ENCODE data around the gene SOAT1.

Gene SOAT1

GRCh38 chr1:179326746-179327145, 33.1 kb downstream of the SOAT1 start:
- ATAC-seq = no peak
- TF ChIP-seq, protein P1, sequence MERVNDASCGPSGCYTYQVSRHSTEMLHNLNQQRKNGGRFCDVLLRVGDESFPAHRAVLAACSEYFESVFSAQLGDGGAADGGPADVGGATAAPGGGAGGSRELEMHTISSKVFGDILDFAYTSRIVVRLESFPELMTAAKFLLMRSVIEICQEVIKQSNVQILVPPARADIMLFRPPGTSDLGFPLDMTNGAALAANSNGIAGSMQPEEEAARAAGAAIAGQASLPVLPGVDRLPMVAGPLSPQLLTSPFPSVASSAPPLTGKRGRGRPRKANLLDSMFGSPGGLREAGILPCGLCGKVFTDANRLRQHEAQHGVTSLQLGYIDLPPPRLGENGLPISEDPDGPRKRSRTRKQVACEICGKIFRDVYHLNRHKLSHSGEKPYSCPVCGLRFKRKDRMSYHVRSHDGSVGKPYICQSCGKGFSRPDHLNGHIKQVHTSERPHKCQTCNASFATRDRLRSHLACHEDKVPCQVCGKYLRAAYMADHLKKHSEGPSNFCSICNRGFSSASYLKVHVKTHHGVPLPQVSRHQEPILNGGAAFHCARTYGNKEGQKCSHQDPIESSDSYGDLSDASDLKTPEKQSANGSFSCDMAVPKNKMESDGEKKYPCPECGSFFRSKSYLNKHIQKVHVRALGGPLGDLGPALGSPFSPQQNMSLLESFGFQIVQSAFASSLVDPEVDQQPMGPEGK (CRISPR knock-in tag; IDR thresholded peaks at IDR 0.05; ENCODE audit: borderline replicate concordance) = no peak
- TF ChIP-seq ZFP30 (CRISPR knock-in tag; IDR thresholded peaks at IDR 0.05) (no peak), ESRRG (CRISPR knock-in tag; IDR thresholded peaks at IDR 0.05) (no peak), PPARA (CRISPR knock-in tag; IDR thresholded peaks at IDR 0.05; ENCODE audit: borderline replicate concordance) (no peak), SNAI2 (CRISPR knock-in tag; IDR thresholded peaks at IDR 0.05) (no peak), CSDC2 (CRISPR knock-in tag; IDR thresholded peaks at IDR 0.05) (no peak), TCF4 (CRISPR knock-in tag; IDR thresholded peaks at IDR 0.05; ENCODE audit: borderline replicate concordance) (no peak), ISL1 (CRISPR knock-in tag; IDR thresholded peaks at IDR 0.05) (no peak), ZFP3 (CRISPR knock-in tag; IDR thresholded peaks at IDR 0.05) (no peak)
- TF ChIP-seq, protein P2, sequence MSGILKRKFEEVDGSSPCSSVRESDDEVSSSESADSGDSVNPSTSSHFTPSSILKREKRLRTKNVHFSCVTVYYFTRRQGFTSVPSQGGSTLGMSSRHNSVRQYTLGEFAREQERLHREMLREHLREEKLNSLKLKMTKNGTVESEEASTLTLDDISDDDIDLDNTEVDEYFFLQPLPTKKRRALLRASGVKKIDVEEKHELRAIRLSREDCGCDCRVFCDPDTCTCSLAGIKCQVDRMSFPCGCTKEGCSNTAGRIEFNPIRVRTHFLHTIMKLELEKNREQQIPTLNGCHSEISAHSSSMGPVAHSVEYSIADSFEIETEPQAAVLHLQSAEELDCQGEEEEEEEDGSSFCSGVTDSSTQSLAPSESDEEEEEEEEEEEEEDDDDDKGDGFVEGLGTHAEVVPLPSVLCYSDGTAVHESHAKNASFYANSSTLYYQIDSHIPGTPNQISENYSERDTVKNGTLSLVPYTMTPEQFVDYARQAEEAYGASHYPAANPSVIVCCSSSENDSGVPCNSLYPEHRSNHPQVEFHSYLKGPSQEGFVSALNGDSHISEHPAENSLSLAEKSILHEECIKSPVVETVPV (CRISPR knock-in tag; IDR thresholded peaks at IDR 0.05) = no peak
- TF ChIP-seq, protein P3, sequence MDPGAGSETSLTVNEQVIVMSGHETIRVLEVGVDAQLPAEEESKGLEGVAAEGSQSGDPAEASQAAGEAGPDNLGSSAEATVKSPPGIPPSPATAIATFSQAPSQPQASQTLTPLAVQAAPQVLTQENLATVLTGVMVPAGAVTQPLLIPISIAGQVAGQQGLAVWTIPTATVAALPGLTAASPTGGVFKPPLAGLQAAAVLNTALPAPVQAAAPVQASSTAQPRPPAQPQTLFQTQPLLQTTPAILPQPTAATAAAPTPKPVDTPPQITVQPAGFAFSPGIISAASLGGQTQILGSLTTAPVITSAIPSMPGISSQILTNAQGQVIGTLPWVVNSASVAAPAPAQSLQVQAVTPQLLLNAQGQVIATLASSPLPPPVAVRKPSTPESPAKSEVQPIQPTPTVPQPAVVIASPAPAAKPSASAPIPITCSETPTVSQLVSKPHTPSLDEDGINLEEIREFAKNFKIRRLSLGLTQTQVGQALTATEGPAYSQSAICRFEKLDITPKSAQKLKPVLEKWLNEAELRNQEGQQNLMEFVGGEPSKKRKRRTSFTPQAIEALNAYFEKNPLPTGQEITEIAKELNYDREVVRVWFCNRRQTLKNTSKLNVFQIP (CRISPR knock-in tag; IDR thresholded peaks at IDR 0.05; ENCODE audit: borderline replicate concordance, low read depth) = no peak
- TF ChIP-seq, protein P4, sequence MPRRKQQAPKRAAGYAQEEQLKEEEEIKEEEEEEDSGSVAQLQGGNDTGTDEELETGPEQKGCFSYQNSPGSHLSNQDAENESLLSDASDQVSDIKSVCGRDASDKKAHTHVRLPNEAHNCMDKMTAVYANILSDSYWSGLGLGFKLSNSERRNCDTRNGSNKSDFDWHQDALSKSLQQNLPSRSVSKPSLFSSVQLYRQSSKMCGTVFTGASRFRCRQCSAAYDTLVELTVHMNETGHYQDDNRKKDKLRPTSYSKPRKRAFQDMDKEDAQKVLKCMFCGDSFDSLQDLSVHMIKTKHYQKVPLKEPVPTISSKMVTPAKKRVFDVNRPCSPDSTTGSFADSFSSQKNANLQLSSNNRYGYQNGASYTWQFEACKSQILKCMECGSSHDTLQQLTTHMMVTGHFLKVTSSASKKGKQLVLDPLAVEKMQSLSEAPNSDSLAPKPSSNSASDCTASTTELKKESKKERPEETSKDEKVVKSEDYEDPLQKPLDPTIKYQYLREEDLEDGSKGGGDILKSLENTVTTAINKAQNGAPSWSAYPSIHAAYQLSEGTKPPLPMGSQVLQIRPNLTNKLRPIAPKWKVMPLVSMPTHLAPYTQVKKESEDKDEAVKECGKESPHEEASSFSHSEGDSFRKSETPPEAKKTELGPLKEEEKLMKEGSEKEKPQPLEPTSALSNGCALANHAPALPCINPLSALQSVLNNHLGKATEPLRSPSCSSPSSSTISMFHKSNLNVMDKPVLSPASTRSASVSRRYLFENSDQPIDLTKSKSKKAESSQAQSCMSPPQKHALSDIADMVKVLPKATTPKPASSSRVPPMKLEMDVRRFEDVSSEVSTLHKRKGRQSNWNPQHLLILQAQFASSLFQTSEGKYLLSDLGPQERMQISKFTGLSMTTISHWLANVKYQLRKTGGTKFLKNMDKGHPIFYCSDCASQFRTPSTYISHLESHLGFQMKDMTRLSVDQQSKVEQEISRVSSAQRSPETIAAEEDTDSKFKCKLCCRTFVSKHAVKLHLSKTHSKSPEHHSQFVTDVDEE (CRISPR knock-in tag; IDR thresholded peaks at IDR 0.05) = no peak

DNA sequence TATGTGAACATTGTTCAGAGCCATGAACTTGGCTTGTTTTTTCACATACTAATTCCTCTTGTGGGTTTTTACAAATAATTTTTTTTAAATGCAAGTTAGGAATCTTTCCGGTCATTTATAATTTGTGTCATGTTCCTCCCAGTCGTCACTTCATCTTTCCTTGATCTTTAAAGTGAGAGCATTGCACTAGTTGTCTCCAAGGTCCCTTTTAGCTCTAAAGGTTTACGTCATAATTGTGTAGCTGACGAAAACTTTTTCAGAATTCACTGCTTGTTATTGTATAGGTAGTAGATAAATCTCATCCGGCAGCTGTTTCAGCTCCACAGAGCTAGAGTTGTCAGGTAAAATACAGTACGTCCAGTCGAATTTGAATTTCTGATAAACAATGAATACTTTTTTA, 33.6 kb downstream of the SOAT1 start:
- TF ChIP-seq TOX (CRISPR knock-in tag; IDR thresholded peaks at IDR 0.05; ENCODE audit: borderline replicate concordance) = no peak
- TF ChIP-seq, protein P2 (CRISPR knock-in tag; IDR thresholded peaks at IDR 0.05) = no peak
- no peak for ATAC-seq

- ATAC-seq = no peak
- TF ChIP-seq SNAI2 (CRISPR knock-in tag; IDR thresholded peaks at IDR 0.05) (no peak), RARB (CRISPR knock-in tag; IDR thresholded peaks at IDR 0.05) (no peak), ZNF565 (CRISPR knock-in tag; conservative IDR thresholded peaks at IDR 0.05; ENCODE audit: low read depth) (no peak), ARNTL (CRISPR knock-in tag; IDR thresholded peaks at IDR 0.05; ENCODE audit: borderline replicate concordance, low read depth) (no peak), GLIS3 (CRISPR knock-in tag; IDR thresholded peaks at IDR 0.05) (no peak)
- TF ChIP-seq, protein P4 (CRISPR knock-in tag; IDR thresholded peaks at IDR 0.05) = no peak
Observed at GRCh38 chr1:179327679-179328078, 34.1 kb downstream of the SOAT1 start.
